ENCODE data around the gene PCDHGC5.

PCDHGC5 gene

GRCh38 chr5:141529002-141529401, 40.1 kb downstream of the PCDHGC5 start:
- TF ChIP-seq CEBPB (IDR thresholded peaks at IDR 0.05) = no peak
- no peak for TF ChIP-seq RAD21 (IDR thresholded peaks at IDR 0.05; ENCODE audit: low read depth)
- no peak for TF ChIP-seq TAF1 (IDR thresholded peaks at IDR 0.05; ENCODE audit: low read depth)
- TF ChIP-seq YY1 (IDR thresholded peaks at IDR 0.05; ENCODE audit: low read depth) = no peak
- TF ChIP-seq NFIC (IDR thresholded peaks at IDR 0.05) = no peak

DNA sequence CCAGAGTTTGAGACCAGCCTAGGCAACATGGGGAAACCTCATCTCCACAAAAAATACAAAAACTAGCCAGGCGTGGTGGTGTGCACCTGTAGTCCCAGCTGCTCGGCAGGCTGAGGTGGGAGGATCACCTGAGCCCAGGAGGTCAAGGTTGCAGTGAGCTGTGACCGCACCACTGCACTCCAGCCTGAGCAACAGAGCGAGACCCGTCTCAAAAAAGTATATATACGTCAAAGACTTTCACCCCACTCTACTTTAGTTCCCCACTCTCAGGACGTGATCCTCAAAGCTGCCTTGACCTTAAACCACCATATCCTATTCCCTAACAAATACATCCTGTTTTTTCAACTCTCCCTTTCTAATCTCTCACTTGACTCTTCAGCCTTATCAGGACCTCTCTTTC, 41.0 kb downstream of the PCDHGC5 start:
- TF ChIP-seq EP300 (IDR thresholded peaks at IDR 0.05; ENCODE audit: borderline replicate concordance) (no peak), TCF12 (IDR thresholded peaks at IDR 0.05; ENCODE audit: low read depth) (peak; percentile 69; the same call in 1 of the 2 replicates)

- TF ChIP-seq RAD21 (IDR thresholded peaks at IDR 0.05; ENCODE audit: low read depth) (no peak), YY1 (IDR thresholded peaks at IDR 0.05; ENCODE audit: low read depth) (no peak), TAF1 (IDR thresholded peaks at IDR 0.05; ENCODE audit: low read depth) (no peak), TCF12 (IDR thresholded peaks at IDR 0.05; ENCODE audit: low read depth) (no peak)
Observed at GRCh38 chr5:141532726-141533125, 43.8 kb downstream of the PCDHGC5 start.

- TF ChIP-seq, protein P1, sequence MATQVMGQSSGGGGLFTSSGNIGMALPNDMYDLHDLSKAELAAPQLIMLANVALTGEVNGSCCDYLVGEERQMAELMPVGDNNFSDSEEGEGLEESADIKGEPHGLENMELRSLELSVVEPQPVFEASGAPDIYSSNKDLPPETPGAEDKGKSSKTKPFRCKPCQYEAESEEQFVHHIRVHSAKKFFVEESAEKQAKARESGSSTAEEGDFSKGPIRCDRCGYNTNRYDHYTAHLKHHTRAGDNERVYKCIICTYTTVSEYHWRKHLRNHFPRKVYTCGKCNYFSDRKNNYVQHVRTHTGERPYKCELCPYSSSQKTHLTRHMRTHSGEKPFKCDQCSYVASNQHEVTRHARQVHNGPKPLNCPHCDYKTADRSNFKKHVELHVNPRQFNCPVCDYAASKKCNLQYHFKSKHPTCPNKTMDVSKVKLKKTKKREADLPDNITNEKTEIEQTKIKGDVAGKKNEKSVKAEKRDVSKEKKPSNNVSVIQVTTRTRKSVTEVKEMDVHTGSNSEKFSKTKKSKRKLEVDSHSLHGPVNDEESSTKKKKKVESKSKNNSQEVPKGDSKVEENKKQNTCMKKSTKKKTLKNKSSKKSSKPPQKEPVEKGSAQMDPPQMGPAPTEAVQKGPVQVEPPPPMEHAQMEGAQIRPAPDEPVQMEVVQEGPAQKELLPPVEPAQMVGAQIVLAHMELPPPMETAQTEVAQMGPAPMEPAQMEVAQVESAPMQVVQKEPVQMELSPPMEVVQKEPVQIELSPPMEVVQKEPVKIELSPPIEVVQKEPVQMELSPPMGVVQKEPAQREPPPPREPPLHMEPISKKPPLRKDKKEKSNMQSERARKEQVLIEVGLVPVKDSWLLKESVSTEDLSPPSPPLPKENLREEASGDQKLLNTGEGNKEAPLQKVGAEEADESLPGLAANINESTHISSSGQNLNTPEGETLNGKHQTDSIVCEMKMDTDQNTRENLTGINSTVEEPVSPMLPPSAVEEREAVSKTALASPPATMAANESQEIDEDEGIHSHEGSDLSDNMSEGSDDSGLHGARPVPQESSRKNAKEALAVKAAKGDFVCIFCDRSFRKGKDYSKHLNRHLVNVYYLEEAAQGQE (IDR thresholded peaks at IDR 0.05; ENCODE audit: low read depth) = no peak
- TF ChIP-seq EGR1 (IDR thresholded peaks at IDR 0.05) (no peak), FOXM1 (IDR thresholded peaks at IDR 0.05; ENCODE audit: borderline replicate concordance, low read depth) (no peak), TAF1 (IDR thresholded peaks at IDR 0.05; ENCODE audit: low read depth) (no peak), ZBTB7A (IDR thresholded peaks at IDR 0.05; ENCODE audit: low read depth) (no peak), USF1 (IDR thresholded peaks at IDR 0.05) (no peak), TCF12 (IDR thresholded peaks at IDR 0.05; ENCODE audit: low read depth) (no peak), MAX (IDR thresholded peaks at IDR 0.05) (no peak)
Observed at GRCh38 chr5:141533897-141534296, 45.0 kb downstream of the PCDHGC5 start.

DNA sequence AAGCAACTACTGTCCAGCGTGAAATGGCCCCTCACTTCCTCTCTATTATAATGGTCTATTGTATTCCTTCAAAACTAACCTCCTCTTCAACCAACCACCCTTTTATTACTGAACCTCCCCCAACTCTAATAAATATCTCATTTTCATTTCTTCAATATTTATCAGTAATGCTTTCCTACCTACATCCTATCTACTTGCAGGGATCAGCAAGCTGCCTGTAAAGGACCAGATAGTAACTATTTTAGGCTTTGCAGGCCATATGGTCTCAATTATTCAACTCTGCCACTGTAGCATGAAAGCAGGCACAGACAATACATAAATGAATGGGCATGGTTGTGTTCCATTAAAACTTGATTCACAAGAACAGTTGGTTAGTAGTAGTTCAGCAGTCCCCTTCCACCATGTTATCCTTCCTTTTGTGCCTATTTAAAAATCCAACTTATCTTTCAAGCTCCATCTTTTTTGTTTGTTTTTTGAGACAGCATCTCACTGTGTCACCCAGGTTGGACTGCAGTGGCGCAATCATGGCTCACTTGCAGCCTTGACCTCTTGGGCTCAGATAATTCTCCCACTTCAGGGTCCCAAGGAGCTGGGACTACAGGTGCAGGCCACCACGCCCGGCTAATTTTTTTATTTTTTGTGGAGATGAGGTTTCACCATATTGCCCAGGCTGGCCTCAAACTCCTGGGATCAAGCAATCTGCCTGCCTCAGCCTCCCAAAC, 45.8 kb downstream of the PCDHGC5 start:
- TF ChIP-seq CREB1 (IDR thresholded peaks at IDR 0.05; ENCODE audit: low read depth) = no peak
- no peak for TF ChIP-seq USF1 (IDR thresholded peaks at IDR 0.05)
- TF ChIP-seq TAF1 (IDR thresholded peaks at IDR 0.05; ENCODE audit: low read depth) = no peak
- TF ChIP-seq ZBTB7A (IDR thresholded peaks at IDR 0.05; ENCODE audit: low read depth) = no peak
- TF ChIP-seq TEAD4 (IDR thresholded peaks at IDR 0.05) = no peak
- TF ChIP-seq FOXM1 (IDR thresholded peaks at IDR 0.05; ENCODE audit: borderline replicate concordance, low read depth) = no peak
- TF ChIP-seq CEBPB (IDR thresholded peaks at IDR 0.05) = no peak
- TF ChIP-seq MAX (IDR thresholded peaks at IDR 0.05) = no peak
- TF ChIP-seq TCF12 (IDR thresholded peaks at IDR 0.05; ENCODE audit: low read depth) = no peak
- TF ChIP-seq EP300 (IDR thresholded peaks at IDR 0.05; ENCODE audit: borderline replicate concordance) = no peak
- TF ChIP-seq EGR1 (IDR thresholded peaks at IDR 0.05) = no peak
- TF ChIP-seq NFIC (IDR thresholded peaks at IDR 0.05) = no peak
- TF ChIP-seq, protein P1 (IDR thresholded peaks at IDR 0.05; ENCODE audit: low read depth) = no peak
- no peak for TF ChIP-seq YY1 (IDR thresholded peaks at IDR 0.05; ENCODE audit: low read depth)
